Stimulated activated CD8-positive, alpha-beta memory T cell treated with anti-CD3 and anti-CD28 coated beads, Interleukin-7, amount 100 ng/mL, for 4 hours (primary cell): ENCODE results near the gene MPP1.

Source experiments
- DNase-seq, 2 donors: peaks; one replicate each; pipeline ENCODE4 v3.0.0-alpha.2; 2020; ENCODE audit warnings: low read depth in 2 of 2

Gene MPP1

DNA sequence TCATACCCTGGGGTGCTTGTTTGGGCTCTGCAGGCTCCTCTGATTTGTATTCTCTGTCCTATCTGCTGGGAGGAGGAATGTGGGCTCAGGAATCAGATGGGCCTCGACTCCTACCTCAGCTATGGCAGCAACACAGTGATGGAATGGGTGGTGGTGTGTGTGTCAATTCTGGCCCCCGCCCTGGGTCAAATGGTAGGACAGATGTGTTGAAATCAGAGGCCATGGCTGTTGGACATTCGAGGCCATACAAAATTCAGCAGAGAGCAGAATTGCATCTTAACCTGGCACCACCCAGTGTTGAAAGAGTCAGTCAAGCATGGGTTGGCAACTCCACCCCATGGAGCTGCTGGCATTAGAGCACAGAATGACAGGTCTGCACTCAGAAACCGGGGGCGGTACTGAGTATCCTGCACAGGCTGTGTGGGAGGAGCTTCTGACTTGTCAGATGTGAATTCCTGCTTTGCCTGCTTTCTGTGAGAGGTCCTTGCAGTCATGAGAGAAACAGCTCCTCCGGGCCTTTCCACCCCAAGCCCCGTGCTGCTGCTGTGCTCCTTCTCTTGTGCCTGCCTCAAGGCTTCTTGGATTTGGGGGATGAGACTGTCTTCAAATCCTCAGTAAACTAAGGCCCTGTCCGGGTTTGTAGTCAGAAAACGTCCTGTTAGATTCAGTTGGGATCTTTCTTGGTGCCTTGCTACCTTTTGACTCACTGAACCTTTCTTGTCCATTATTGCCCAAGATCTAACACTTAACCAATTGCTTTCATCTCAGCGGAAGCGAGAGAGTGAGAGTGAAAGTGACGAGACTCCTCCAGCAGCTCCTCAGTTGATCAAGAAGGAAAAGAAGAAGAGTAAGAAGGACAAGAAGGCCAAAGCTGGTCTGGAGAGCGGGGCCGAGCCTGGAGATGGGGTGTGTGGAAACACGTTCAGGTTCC lies 29.6 kb downstream of the MPP1 start:
- peak; percentile 32 to 45 for DNase-seq

DNA sequence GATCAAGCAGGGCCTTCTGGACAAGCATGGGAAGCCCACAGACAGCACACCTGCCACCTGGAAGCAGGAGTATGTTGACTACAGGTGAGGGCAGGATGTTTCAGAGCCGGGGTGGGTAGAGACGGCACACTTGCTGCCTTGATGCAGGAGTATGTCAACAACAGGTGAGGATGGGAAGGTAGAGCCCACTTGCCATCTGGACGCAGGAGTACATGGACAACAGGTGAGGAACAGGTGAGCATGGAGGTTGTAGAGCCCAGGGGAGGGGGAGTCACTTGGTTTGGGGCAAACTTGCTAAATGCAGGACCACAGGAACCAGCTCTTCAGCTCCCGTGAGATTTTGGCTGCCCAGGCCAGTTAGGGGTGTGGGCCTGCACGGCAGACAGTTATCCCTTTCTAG lies 30.7 kb downstream of the MPP1 start:
- DNase-seq, result no peak

DNA sequence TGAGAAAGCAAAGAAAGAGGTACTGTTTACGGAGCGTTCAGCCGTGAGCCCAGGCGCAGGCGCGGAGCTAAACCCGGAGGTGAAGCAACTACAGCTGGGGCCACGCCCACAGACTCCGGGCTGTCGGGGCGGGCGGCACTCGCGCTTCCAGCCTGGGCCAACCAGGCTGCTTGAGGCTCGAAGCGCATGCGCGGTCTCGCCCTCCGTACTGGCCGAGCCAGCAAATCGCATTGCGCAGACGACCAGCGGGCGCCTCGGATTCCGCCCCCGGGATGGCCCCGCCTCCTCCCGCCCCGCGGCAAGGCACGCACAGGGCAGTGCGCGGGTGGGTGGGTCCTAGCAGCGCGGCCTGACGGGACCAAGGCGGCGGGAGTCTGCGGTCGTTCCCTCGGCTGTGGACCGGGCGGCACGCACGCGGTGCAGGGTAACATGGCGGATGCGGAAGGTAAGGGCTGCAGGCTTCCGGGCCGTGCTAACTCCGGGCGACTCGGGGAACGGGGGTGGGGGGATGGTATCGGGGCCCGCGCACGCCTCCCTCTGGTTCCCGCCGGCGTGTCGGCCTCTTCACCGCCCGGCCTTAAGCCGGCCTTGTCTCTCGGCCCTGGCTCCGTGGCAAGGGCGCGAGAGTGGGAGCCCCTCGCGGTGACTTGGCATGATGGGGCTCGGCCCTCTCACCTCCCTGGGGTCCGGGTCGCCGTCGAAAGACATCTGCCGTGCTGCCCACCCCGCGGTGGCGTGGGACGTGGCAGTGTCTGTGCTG lies 42.6 kb downstream of the MPP1 start, which contains the start of gene DKC1:
DKC1 (plus strand) TSS at position 328 of the 760 bp plus-strand sequence; CDS start at position 430, 102 bp downstream.
- peak; percentile 89 to 94 for DNase-seq

DNA sequence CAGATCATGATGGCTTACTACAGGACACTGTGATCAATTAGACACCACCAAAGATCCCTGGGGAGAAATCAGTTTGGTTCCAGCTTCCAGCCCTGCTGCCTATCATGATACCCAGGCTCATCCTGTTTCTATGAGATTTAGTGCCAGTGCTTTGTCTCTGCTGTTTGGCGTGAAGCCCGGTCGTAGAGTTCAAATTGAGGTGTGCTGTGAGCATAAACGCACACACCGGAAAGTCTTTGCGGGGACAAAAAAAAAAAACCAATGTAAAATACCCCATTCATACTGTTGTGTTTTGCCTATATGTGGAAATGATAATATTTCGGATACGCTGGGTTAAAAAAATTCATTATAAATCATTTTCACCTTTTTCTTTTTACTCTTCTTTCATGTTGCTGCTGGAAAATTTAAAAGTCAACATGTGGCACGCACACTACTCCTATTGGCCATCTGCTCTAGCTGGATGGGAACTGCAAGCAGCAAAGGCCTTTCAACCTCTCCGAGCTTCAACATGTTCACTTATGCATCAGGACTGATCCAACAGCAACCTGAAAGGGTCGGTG lies 43.2 kb downstream of the MPP1 start:
- no peak for DNase-seq

DNA sequence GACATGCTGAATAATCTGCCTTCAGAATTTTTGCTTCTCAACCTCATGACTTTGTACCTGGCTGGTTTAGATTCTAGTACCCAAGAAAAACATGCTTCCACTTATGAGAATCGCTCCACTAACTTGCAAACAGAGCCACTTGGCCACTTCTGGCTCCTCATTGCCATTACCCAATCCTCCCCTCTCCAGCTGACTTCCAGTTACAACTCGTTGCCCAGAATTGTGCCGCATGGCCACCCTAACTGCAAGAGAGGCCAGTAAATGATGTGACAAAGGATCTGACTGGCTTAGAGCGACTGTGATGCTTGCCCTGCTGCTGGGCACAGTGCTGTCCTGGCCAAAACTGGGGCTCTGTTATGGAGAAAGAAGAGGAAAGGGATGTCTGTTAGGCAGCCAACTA lies 46.6 kb downstream of the MPP1 start:
- no peak for DNase-seq

DNA sequence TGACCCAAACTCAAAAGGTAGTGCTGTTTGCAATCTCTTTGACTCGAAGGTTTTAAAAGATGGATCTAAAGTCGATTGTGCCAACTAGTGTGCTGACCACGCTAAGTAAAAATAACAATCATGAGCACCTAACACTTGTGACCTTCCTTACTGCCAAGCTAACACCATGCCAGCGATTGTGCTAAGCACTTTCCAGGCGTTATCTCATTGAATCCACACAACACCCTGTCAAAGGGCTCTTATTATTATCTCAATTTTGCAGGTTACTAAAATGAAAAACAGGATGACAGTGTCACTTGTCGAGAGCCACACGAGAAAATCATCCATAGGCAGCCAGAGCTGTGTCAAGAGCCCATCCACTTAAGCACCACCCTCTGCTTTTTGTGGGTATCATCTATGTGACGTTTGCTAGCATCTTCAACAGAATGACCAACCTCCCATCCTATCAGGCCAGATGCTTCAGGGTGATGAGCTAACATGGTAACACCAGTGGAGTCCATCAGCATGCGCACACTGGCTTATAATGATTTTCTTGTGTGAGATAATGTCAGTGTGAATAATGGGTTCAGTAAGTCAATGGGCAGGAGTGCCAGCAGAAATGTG lies 53.5 kb downstream of the MPP1 start:
- DNase-seq, result no peak

DNA sequence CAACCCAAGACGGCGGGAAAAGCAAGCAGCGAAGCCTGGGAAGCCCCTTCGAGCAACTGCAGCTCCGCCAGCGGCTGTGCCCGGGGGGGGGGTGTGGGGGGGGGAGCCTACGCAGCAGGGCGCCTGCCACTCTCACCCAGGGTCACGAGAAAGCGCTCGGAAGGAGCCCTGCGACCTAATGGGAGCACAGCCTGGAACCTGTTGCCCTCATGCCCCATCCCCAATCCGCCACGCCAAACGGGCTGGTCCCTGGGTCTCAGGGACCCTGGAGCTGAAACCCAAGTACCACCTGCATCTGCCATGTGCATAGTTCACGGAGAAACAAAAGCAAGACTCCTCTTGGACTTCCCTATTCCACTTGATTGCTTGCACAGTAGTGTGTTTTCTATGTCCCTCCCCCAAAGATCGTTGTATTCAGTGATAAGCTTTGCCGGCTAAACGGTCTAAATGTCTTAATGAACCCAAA lies 54.0 kb downstream of the MPP1 start:
- DNase-seq, result peak in 1 of 2 donors; percentile 16

DNA sequence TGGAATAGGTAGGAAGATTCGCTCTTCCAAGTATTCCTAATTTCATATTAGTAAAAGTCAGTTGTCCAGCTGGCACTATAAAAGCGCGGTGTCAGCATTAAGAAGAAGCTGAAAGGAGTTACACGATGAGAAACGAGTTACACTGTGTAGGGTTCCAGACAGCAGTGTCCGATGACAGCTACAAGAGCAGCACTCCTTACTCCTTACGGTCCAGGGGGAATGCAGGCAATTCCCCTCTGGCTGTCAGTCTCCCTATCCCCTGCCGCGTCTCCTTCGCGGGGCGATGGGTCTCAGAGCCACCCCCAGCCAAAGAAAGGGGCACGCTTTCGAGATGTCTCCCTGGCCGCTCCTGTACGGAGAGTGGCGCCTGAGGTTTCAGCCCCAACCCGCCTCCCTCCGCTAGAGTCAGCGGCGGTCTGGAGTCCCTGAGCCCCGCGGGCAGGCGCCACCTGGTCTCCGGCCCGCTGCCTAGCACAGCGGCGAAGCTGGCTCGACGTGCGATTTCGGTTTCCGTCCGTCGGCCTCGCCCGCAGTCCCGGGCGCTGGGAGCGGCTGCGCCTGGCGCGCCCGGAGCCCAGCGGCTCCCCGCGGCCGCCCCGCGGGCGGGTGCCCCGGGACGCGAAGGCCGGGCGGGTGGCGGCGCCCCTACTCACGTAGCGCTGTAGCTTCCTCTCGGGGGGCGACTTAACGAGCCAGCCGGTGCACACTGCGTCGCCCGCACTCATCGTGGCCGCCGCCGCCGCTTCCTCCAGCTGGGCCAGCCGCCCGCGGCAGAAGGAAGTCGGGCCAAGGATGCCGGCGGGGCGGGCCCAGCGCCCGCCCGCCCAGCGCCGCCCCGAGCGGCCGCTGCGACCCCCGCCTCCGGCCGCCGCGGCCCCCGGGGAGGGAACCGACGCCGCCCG lies 54.7 kb downstream of the MPP1 start, which contains the start of gene GAB3:
GAB3 (minus strand) TSS at position 777 of the 902 bp plus-strand sequence; CDS start at position 725, 52 bp downstream.
- peak in 1 of 2 donors; percentile 38 for DNase-seq

DNA sequence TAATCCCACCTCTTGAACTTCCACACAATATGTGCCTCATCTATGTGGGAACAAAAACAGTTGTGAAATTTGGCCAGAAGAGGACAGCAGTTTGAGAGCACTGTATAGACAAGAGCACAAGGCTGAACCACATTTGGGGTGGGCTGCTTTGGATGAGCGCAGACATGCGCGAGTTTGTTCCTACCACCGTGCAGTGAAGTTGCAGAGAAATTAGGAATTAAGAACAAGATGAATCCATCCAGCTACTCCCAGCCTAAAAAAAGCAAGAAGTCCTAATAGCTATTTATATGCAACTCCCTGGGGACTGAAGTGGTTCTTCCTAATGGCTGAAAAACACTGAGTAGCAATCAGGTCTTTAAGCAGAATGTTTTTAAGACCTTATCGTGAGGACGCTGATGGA lies 55.4 kb downstream of the MPP1 start:
- DNase-seq, result no peak

DNA sequence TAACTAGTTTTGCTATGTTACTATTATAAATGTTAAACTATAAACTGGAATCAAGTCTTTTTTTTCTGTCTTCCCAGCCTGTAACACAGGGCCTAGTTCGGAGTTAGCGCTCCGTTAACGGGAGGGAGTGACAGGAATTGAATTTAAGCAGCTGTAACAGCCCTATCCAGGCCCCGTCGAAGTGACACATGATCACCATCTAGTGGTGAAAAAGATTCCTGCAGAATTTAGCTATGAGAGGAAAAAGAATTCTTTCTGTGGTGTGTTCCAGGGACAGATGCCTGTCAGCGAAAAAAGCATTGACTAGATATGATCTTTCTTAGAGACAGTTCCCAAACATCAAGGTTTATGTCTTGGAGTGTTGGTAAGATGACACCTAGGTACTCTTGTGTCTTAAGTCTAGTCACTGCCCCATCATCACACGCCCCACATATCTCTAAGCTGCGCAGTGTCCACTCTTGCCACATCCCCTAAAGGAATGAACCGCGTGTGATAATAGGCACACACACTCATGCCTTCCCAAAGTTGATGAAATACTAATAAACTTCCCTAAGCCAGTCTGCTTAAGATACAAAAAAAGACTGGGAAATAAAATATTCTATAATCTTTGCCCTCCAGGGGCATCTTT lies 56.5 kb downstream of the MPP1 start:
- peak in 1 of 2 donors; percentile 34 for DNase-seq

DNA sequence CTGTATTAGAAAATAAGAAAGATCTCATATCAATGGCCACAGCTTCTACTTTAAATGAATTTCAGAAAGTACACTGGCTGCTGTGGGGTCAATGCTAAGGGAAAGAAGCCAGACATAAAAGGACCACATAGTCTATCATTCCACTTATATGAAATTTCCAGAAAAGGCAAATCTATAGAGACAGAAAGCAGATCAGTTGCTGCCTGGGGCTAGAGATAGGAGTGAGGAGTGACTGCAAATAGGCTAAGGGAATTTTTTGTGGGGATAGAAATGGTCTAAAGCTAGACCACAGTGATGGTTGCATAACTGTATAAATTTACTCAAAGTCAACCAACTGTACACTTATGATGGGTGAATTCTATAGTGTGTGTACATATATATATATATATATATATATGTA lies 62.7 kb downstream of the MPP1 start:
- DNase-seq, result no peak

DNA sequence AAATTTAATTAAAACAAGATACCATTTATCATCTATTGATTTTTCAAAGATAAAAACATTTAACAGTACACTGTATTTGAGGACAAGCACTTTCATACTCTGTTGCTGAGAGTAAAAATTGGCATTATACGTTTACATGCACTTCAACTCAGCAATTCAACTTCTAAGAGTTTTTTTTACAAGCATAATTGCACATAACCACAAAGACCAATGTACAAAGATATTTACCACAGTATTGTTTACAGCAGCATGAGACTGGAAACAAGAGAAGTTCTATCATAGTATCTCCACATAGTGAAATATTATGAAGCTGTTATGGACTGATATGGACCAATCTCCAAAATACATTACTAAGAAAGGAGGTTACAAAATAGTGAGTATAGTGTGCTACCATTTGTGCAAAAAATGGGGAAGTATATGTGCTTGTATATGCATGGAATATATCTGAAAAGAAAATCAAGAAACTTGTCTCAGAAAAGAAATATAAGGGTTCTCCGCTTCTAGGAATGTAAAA lies 65.3 kb downstream of the MPP1 start:
- no peak for DNase-seq

DNA sequence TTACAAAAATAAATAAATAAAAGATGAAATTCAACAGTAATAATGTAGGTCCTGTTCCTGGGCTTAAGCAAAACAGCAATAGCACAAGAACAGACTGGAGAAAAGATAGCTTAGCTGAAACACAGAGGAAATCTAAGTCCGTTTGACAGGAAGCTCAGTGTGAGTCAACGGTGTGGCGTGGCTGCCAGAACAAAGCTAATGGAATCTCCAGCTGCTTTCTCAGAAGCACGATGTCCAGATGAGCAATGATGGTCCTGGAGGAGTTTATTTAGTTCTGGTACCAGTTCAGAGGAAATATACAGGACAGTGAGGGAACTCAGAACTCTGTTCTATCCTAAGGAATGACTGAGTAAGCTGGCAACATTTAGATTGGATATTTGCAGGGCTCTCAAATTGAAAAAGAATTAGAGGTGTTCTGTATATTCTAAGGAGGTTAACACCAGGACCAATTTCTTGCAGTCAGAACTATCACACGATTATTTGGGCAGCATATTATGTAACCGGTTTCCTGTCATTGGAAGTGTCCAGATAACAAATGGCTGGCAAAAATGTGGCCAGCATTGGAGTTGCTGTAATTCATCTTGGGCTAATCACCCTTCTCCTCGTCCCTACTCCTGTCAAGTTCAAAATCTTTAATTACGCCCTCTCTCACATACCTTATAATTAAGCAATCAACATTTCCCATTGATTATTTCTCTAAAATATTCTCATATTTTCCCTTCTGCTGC lies 67.1 kb downstream of the MPP1 start:
- DNase-seq, result peak in 1 of 2 donors; percentile 39

DNA sequence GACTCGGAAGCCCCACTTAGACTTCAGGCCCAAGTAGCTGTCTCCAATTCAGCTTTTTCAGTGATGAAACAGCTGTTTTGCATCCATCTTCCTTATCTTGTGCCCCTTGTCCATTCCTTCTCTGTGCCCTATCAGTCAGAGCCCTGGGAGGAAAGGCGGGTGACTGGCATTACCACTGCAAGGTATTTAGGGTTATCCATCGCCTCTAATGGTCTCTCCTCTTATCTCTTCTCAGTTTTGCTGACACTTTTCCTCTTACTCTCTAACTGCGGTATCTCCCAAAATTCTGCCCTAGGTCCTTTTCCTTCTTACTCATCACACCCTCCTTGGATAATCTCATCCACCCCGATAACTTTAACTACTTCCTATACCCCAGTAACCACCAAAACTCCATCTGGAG lies 68.1 kb downstream of the MPP1 start:
- DNase-seq, result no peak

DNA sequence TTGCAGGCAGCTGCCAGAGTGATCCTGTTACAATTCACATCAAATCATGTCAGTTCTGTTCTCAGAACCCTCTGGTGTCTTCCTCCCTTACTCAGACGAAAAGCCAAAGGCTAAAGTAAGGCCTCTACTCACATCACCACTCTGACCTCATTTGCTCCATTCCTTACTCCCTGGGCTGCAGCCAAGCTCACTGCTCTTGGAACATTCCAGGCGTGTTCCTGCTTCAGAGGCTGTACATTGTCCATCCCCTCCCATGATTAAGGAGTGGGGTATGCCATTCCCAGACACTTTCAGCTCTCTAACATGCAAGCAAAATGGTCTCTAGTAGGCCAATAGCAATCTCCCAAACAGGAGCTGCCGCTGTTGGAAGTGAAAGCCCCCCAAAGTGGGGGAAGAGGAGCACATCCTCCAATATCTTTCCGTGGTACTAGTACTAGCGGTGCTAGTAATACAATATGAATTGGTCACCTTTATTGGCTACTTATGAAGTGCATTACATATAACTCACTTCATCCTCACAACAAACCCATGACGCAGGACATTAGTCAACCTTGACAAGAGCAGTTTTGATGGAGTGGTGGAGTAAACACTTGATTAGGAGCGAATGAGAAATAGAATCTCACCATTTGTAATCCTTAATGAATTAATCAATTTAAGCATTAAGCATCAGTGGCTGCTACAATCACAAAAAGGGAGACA lies 69.4 kb downstream of the MPP1 start:
- DNase-seq, result no peak

DNA sequence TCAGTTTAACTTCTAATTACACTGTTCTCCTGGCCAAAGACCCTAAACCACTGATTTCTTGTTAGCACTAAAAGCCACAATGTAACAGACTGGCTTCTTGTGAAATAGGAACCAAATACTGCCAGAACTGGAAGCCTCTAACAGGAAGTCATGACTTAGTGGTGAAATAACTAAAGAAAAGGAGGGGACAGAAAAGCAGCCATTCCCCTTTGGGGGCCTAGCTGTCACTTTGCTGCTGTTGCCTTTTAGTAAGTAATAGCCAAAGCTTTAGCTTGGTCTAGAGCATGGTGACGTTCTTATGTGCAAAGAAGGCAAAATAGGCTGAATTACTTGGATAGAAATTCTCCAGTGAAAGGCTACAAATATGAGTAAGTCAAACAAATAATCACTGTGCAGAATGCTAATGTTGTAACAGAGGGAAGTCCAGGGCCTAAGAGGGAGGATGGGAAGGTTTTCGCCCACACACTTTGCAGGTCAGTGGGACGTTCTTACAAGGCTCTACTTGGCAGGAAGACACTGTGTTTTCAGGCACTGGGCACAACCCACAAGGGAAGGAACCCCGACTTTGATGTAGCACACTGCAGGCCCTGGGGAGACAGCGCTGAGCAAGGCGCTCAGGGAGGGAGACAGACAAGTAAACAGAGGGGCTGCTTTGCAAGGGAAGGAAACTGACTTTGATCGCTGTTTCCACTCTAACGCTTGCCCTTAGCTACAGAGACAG lies 71.1 kb downstream of the MPP1 start:
- no peak for DNase-seq

DNA sequence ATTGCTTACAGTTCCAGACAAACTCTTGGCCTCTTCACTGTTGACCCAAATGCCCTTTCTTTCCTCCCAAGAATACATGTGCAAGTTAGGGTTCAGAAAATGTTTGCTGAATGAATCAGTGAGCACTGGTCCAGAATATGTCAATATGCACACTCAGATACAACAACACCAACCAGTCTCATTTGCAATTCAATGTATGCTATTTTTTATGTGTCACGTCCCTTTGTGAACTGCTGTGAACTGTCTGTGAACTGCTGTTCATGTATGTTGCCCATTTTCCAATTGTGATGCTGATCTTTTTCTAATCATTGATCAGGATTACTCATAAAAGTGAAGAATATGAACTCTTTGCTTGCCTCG lies 72.2 kb downstream of the MPP1 start:
- no peak for DNase-seq

DNA sequence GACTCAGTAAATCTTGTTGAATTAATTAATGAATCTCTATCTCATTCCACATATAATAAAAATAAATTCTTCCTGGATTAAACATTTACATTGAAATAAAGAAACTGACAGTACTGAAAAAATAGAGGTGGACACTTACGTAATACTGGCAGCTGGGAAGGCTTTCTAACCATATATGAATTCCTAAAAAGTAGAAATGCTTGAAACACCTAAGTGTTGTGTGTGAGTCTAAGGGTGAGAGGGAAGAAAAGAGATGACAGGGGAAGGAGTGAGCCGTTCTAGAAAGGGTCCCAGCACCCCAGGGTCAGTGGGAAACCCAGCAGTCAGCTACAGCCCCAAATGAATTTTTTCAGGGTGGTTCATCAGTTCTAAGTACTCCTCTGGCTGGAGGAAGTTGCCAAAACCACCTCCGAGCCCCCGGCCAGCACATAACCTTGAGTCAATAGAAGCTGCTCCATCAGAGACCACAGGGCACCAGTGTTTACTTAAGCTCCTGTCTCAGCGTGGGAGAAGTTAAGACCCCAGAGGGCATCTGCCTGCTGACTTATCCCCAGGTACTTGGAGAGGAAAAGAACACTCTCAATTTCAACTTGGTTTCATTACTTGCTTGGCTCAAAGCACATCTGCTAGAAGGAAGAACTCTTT lies 72.7 kb downstream of the MPP1 start:
- DNase-seq, result no peak
